T-cell (primary cell): ENCODE data around the gene SMC4. TPM values are rescaled to one million over a fixed set of nuclear protein-coding genes. Genes with fewer than 3 reads are reported as not detected.

Experiments
- total RNA-seq, 35 experiments: library from RNA in 6 of 35; stranded (reverse) in 6 of 35; fragments of 120-200 nt in 1 of 35; gene quantifications; one replicate each; pipeline versions ENCODE4 v1.2.1 to v1.2.4 and lab custom pipeline; 2013 to 2026

Gene SMC4
- total RNA-seq, 5 donors from 2014 or later (not counting 1 experiment from before 2014, with no cell fraction given): 41.9 to 63.1 (median 51.2) TPM

Other genes with a start within 250 kb of the SMC4 start
- gene C3orf80, start 174.2 kb upstream of the SMC4 start, total RNA-seq: under 1 TPM in 3 of 5 donors, not detected in 2; 0.13 to 0.35 (median 0.33) TPM
- 10 to 100 TPM; 22.5 to 34.2 (median 26.4) TPM for gene IFT80, start 425 bp upstream of the SMC4 start, total RNA-seq
- 10 to 100 TPM; 14.5 to 25.2 (median 17.7) TPM for gene TRIM59, start 50.1 kb downstream of the SMC4 start, total RNA-seq
- 10 to 100 TPM; 31.9 to 53.7 (median 43.4) TPM for gene KPNA4, start 165.9 kb downstream of the SMC4 start, total RNA-seq